Activated B cell treated with CpG ODN at 0.5 μM for 24 hours (primary cell): ENCODE measurements around the gene TALDO1. TPM values are rescaled to one million over a fixed set of nuclear protein-coding genes. Genes with fewer than 3 reads are reported as not detected.
A peak's percentile ranks its signal among the peaks of the same experiment; 100 is the strongest.

ENCODE experiments used
- ATAC-seq: fragments of 200-7000 bp; cut with Tn5 transposase; one replicate; pipeline ENCODE4 v1.10.0; 2021; ENCODE audit warnings: low read depth, mild to moderate bottlenecking, moderate library complexity
- CTCF ChIA-PET: fragments of 350-600 bp; sonication (Branson Sonifier 250); formaldehyde crosslinking; loops from one replicate; lab custom pipeline; 2021; ENCODE audit warnings: antibody characterized with exemption; lab: Charles Lee
- POLR2A ChIA-PET: fragments of 350-600 bp; sonication (Branson Sonifier 250); formaldehyde crosslinking; loops from one replicate; lab custom pipeline; 2021; ENCODE audit warnings: antibody characterized with exemption; lab: Charles Lee
- DNase-seq: peaks from one replicate; pipeline ENCODE4 v3.0.0; 2022
- H3K27ac Mint-ChIP-seq: one replicate; pipeline ENCODE4 v1.8.0; 2020; ENCODE audit warnings: mixed read lengths
- H3K27me3 Mint-ChIP-seq: one replicate; pipeline ENCODE4 v1.8.0; 2021; ENCODE audit warnings: mixed read lengths
- H3K36me3 Mint-ChIP-seq: one replicate; pipeline ENCODE4 v1.8.0; 2021; ENCODE audit warnings: low read depth, mixed read lengths
- H3K4me1 Mint-ChIP-seq: one replicate; pipeline ENCODE4 v1.8.0; 2021; ENCODE audit warnings: mixed read lengths
- H3K4me3 Mint-ChIP-seq: one replicate; pipeline ENCODE4 v1.8.0; 2020; ENCODE audit warnings: mild to moderate bottlenecking, mixed read lengths
- H3K9me3 Mint-ChIP-seq: one replicate; pipeline ENCODE4 v1.8.0; 2020; ENCODE audit warnings: mixed read lengths
- intact Hi-C: fragments of 100-400 bp; cut with micrococcal nuclease; formaldehyde crosslinking; loops from one replicate; pipeline ENCODE4 v1.15.1; 2024
- total RNA-seq: library from RNA; stranded (reverse); gene quantifications from 2 replicates; pipeline ENCODE4 v1.2.3, GENCODE V29; 2022
- TF ChIP-seq, protein P1 (sequence below): fragments of 200-600 bp; IDR thresholded peaks from one replicate; pipeline ENCODE4 v1.8.0; 2022; ENCODE audit warnings: antibody characterized with exemption, mild to moderate bottlenecking

TALDO1 gene
- total RNA-seq, 1 donor from 2014 or later, result 194 TPM

DNA sequence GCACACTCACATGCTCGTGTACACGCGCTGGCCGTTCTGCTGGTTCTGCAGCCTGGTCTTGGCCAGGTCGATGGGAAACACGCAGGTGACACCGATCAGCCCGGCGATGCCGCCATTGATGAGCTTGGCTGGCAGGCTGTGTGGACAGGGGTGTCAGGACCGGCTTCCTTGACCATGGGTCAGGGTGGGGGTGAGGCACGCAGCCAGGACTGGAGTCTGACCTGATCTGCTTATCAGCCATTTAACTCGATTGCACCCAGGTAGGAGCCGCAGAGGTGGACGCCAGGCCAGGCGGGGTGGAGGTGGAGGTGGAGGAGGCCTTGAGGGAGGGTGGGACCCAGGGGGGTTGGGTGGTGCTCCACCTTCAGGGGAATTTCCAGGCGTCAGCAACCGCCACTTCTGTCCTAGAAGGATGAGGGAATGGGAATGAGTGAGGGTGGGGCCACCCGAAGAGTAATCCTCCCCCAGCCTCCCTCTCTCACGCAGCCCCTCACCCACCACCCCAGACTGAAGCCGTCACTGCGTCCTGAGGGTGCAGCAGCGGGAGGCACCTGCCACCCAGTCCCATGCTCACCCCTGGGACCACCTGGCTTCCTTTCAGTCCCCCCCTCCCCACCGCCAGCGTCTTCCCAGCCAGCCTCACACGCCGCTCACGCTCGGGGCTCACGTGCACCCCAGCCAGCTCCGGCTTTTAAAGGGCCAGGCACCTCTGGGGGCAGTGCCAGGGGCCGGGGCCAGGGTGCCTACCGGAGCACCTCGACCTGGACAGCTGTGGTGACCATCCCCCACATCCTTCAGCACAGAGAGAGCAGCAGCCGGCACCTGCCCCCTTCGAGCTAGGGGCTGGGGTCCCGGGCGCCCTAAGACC, 47.7 kb downstream of the TALDO1 start:
- ATAC-seq (no peak), DNase-seq (no peak)
- Mint-ChIP-seq H3K4me3 (peak overlapping the region; percentile 58), H3K4me1 (peaks cover 22% of the 10 kb centered on the region), H3K36me3 (peaks cover 21% of the 10 kb centered on the region), H3K9me3 (no peaks in the 10 kb centered on the region), H3K27ac (no peak overlapping the region), H3K27me3 (no peaks in the 10 kb centered on the region)
- ChIA-PET CTCF (no interaction called here), POLR2A (interaction anchor here (1.1 to 3.8 kb wide), 7 partner anchors 14 to 98 kb away, joined by 4 to 37 read pairs (median 15); partner anchors contain the start of genes GATD1, PNPLA2, POLR2L and RPLP2)
- TF ChIP-seq, protein P1, sequence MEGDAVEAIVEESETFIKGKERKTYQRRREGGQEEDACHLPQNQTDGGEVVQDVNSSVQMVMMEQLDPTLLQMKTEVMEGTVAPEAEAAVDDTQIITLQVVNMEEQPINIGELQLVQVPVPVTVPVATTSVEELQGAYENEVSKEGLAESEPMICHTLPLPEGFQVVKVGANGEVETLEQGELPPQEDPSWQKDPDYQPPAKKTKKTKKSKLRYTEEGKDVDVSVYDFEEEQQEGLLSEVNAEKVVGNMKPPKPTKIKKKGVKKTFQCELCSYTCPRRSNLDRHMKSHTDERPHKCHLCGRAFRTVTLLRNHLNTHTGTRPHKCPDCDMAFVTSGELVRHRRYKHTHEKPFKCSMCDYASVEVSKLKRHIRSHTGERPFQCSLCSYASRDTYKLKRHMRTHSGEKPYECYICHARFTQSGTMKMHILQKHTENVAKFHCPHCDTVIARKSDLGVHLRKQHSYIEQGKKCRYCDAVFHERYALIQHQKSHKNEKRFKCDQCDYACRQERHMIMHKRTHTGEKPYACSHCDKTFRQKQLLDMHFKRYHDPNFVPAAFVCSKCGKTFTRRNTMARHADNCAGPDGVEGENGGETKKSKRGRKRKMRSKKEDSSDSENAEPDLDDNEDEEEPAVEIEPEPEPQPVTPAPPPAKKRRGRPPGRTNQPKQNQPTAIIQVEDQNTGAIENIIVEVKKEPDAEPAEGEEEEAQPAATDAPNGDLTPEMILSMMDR, result no peak
- intact Hi-C loops, result loop anchor here (5.0 kb wide), 2 partner anchors 37 to 727 kb away; partner anchors contain the start of gene CD151

DNA sequence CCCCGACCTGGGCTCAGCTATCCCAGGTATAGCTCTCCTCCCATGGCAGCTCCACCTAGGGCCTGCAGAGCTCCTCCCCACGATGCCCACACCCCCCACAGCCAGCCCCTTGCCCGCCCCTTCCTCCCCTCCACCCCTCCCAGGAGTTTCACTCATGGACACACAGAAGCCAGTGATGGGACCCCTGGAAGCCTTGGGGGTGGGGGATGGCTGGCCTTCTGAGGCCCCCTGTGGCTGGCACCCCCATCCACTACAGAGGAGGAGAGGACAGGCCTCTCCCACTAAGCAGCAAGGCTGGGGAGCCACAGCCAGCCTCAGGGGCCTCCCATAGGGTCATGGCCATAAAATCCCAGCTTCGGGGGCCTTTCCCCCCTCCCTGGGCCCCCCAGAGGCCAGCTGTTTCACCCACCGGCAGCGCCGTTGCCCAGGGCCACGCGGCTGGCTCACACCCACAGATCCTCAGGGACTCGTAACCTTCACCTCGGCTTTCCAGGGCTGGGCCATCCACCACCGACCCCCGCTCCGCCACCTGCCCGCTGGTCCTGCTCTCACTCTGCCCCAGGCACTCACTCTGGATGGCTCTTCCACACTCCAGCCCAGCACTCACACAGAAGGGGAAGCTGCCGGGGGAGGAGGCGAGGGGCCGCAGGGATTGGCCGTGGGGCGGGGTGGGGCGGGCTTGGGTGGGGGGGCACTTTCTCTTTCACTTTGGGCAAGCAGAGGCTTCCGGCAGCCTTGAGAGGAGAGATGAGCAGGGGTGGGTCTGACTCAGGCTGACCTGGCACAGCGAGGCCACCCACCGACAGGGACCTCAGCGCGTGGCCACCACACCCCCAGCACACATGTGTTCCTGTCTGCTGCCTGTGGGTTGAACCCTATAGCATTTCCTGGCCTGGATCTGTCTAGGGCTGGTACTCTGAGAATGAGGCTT, 48.6 kb downstream of the TALDO1 start:
- POLR2A ChIA-PET, result interaction anchor here (0.5 to 3.8 kb wide), 14 partner anchors 12 to 289 kb away, joined by 3 to 37 read pairs (median 4); partner anchors contain the start of genes GATD1, LRRC56, PHRF1 and PNPLA2
- DNase-seq, result peak; percentile 57
- CTCF ChIA-PET, result interaction anchor here (1.1 kb wide), 1 partner anchor 12 kb away, joined by 3 read pairs; no protein-coding TSS in a partner anchor
- intact Hi-C loops, result loop anchor here (1.0 to 5.0 kb wide), 9 partner anchors 19 to 726 kb away; partner anchors contain the start of genes CD151, DEAF1, GATD1 and LMNTD2
- peak; percentile 55 for ATAC-seq
- Mint-ChIP-seq H3K27ac (peak overlapping the region; percentile 86), H3K36me3 (peaks cover 23% of the 10 kb centered on the region), H3K4me1 (peaks cover 22% of the 10 kb centered on the region), H3K9me3 (no peaks in the 10 kb centered on the region), H3K4me3 (peak overlapping the region; percentile 93), H3K27me3 (no peaks in the 10 kb centered on the region)
- TF ChIP-seq, protein P1, result no peak

DNA sequence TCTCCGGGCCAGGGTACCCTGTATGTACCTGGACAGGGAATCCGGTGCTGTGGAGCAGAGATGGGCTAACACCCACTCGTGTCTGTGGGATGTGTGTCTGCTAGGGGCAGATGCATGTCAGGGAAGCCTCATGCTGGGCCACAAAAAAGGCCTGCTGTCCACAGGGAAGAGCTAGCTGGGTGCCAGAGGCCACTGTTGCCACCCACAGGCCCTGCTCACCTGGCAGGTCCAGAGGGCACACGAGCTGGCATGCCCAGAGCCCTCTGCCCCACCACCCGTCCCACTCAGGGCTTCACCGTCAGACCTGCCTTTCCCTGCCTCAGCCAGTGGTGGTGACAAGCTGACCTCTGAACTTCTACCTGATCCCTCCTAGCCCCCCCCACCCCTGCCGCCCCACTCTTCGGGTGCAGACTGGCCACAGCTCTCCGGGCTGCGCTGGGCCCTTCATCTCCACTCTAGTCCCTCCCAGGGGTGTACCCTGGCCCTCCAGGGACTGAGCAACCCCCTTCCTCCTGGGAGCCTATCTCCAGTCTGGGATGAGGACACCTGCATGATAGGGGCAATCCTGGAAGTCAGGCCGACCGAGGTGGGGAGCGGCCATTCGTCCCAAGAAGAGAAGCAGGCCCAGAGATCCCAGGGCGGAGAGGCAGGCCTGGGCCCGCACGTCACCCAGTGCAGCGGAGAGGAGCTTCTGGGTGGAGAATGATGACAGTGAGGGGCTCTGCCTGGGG, 49.5 kb downstream of the TALDO1 start:
- Mint-ChIP-seq H3K27ac (peak overlapping the region; percentile 86), H3K4me3 (peak overlapping the region; percentile 93), H3K4me1 (peaks cover 22% of the 10 kb centered on the region), H3K27me3 (no peaks in the 10 kb centered on the region), H3K9me3 (no peaks in the 10 kb centered on the region), H3K36me3 (peaks cover 20% of the 10 kb centered on the region)
- TF ChIP-seq, protein P1, result no peak
- ChIA-PET CTCF (interaction anchor here (1.1 kb wide), 1 partner anchor 13 kb away, joined by 3 read pairs; no protein-coding TSS in a partner anchor), POLR2A (interaction anchor here (0.6 to 3.8 kb wide), 13 partner anchors 12 to 290 kb away, joined by 3 to 37 read pairs (median 4); partner anchors contain the start of genes GATD1, LRRC56, PHRF1 and PNPLA2)
- ATAC-seq, result no peak
- DNase-seq, result no peak
- intact Hi-C loops, result loop anchor here (1.0 to 5.0 kb wide), 12 partner anchors 9 to 726 kb away; partner anchors contain the start of genes CD151, DEAF1, GATD1 and LMNTD2

DNA sequence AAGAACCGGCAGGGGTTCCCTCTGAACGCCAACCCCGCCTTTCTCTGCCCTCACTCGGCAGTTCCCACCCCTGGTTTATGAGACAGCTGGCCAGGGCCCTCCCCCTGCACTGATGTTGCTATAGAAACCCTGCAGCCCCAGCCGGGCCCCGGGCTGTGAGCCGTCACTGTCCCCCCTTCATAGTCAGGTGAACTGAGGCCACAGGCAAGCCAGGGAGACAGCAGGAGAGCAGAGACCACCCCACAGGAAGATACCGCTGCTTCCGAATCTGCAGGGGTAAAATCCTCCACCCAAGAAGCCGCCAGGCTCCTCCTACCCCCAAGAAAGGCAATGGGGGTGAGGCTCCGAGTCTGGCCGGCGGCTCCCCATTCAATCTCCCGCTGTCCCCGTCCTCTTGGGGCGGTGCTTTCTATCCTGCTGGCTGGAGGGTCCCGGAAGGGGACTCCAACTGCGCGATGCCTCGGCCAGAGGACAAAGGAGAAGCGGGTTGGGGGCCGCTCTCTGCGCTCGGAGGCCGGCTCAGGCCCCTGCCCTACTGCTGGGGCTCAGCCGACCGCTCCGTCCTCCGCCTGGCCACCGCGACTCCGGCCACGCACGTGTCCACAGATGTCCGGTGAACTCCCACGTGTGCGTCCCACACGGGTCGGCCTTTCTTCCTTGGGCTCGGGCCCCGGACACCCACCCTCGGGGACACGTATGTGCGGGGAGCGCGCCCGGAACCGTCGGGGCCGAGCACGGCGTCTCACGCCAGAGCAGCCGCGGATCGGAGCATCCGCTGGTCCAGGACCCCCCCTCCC, 50.2 kb downstream of the TALDO1 start:
- H3K27ac Mint-ChIP-seq, result peak overlapping the region; percentile 86
- H3K27me3 Mint-ChIP-seq, result no peaks in the 10 kb centered on the region
- peak; percentile 60 for DNase-seq
- intact Hi-C loops, result loop anchor here (1.0 to 5.0 kb wide), 12 partner anchors 8 to 725 kb away; partner anchors contain the start of genes CD151, DEAF1, LRRC56 and PIDD1
- no peaks in the 10 kb centered on the region for H3K9me3 Mint-ChIP-seq
- ATAC-seq, result peak; percentile 46
- H3K36me3 Mint-ChIP-seq, result peaks cover 16% of the 10 kb centered on the region
- peaks cover 22% of the 10 kb centered on the region for H3K4me1 Mint-ChIP-seq
- H3K4me3 Mint-ChIP-seq, result peak overlapping the region; percentile 93
- POLR2A ChIA-PET, result interaction anchor here (0.6 to 3.8 kb wide), 11 partner anchors 12 to 291 kb away, joined by 3 to 37 read pairs (median 5); partner anchors contain the start of genes GATD1, LRRC56, PNPLA2 and RNH1
- CTCF ChIA-PET, result no interaction called here
- TF ChIP-seq, protein P1, result no peak
